GM12801 (cell line): ENCODE results near the gene PTPRF.

ENCODE experiments used
- TF ChIP-seq, protein P1 (sequence below): IDR thresholded peaks from one replicate; pipeline ENCODE4 v1.5.1; 2011; ENCODE audit warnings: control low read depth; ENCODE audit not compliant: insufficient read length; ENCODE audit errors: extremely low read depth

The PTPRF gene

DNA sequence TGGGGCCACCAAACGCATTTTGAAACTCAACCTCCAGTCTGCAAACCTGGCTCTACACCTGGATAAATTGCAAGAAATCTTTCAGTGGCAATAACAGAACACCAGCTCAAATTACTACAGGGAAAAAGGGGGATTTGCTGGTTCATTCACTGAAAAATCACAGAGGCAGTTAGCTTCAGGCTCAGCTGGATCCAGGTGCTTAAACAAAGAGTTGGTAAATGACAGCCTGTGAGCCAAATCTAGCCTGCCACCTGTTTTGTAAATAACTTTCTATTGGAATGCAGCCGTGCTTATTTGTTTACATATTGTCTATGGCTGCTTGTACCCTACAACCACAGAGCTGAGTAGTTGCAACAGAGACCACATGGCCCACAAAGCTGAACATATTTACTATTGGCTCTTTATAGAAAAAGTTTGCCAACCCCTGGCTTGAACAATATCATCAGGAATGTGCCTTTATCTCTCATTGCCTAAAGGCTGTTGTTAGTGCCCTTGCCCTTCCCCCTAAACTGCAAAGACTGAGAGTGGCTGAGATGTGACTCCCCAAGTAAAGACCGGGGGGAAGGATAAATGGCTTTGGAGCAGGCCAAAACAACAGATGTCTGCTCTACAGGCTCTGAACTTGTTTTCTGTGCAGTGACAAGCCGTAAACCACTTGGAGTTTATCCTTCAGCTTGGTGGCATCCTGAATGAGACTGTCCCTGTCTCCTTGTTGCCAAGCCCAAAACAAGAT is 21.5 kb upstream of the PTPRF start:
- TF ChIP-seq, protein P1, sequence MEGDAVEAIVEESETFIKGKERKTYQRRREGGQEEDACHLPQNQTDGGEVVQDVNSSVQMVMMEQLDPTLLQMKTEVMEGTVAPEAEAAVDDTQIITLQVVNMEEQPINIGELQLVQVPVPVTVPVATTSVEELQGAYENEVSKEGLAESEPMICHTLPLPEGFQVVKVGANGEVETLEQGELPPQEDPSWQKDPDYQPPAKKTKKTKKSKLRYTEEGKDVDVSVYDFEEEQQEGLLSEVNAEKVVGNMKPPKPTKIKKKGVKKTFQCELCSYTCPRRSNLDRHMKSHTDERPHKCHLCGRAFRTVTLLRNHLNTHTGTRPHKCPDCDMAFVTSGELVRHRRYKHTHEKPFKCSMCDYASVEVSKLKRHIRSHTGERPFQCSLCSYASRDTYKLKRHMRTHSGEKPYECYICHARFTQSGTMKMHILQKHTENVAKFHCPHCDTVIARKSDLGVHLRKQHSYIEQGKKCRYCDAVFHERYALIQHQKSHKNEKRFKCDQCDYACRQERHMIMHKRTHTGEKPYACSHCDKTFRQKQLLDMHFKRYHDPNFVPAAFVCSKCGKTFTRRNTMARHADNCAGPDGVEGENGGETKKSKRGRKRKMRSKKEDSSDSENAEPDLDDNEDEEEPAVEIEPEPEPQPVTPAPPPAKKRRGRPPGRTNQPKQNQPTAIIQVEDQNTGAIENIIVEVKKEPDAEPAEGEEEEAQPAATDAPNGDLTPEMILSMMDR = no peak

- TF ChIP-seq, protein P1 = no peak
Observed at GRCh38 chr1:43509740-43510375, 20.8 kb upstream of the PTPRF start.

DNA sequence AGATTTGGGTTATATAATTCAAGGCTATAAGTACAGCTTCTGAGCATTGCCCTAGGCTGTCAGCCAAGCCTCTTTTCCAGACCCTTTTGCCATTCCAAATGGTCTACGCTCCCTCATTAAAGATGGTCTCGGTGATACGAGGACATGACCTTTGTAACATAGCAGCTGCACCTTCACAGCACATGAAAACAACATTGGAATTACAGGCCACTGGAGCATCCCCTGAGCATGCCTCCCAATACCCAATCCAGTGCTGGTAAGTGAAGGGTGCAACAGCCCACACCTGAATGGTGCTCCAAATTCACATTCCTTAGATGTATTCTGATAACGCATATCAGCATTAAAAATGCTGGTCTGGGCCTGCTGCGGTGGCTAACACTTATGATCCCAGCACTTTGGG is 20.1 kb upstream of the PTPRF start:
- TF ChIP-seq, protein P1 = no peak

GRCh38 chr1:43511394-43511793 is 19.3 kb upstream of the PTPRF start:
- TF ChIP-seq, protein P1 = no peak

- TF ChIP-seq, protein P1 = no peak
Observed at GRCh38 chr1:43512133-43512532, 18.6 kb upstream of the PTPRF start.

- TF ChIP-seq, protein P1 = no peak
Observed at GRCh38 chr1:43512681-43513080, 18.0 kb upstream of the PTPRF start.

GRCh38 chr1:43513471-43514173 is 17.1 kb upstream of the PTPRF start:
- TF ChIP-seq, protein P1 = no peak
